Fibroblast of skin of right quadriceps (primary cell): ENCODE measurements around the gene DRC7.
"Not testable (repeated sequence)": the region's sequence is repeated elsewhere in the genome, so short reads cannot be mapped to it uniquely, and the experiment has no call there.

Experiments used
- DNase-seq: peaks from one replicate; pipeline ENCODE4 v3.0.0-alpha.2; 2013

The DRC7 gene

DNA sequence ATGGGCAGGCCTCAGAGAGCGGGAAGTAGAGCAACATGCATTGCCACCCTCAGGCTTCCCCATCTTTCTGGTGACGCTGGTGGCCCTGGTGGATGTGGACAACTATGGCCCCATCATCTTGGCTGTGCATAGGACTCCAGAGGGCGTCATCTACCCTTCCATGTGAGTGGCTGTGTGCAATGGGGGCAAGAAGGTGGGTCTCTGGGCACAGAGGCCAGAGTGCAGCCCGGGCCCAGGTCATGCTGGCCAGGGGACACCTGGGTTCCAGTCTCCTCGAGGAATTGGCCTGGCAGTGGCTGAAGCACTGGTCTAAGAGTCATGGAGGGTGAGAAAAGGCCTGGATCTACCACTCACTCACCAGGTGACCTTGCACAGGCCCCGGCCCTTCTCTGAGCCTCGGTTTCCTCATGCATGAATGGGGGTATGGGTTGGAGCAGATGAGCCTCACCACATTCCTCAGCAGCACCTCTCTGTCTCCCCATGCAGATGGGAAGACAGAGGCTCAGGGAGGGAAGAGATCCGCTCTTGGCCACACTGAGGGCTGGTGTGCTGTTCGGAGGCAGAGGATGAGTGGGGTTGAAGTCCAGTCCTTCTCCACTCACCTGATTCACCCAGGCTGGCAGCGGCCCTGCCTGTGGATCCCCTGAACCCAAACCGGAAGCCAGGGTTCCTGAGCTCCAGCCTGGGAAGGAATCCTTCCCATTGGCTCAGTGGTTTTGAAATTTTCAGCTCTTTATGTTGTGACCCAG is 33.7 kb upstream of the DRC7 start:
- DNase-seq: no peak

DNA sequence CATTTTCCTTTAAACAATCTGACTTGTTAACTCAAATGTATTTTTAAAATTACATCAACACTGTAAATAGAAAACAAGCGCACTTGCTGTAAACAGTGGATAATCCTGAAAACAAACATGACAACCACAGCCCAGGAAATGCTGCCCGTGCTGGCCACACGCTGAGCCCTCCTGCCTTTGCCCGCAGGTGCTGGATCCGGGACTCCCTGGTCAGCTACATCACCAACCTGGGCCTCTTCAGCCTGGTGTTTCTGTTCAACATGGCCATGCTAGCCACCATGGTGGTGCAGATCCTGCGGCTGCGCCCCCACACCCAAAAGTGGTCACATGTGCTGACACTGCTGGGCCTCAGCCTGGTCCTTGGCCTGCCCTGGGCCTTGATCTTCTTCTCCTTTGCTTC is 33.1 kb upstream of the DRC7 start:
- DNase-seq: no peak

DNA sequence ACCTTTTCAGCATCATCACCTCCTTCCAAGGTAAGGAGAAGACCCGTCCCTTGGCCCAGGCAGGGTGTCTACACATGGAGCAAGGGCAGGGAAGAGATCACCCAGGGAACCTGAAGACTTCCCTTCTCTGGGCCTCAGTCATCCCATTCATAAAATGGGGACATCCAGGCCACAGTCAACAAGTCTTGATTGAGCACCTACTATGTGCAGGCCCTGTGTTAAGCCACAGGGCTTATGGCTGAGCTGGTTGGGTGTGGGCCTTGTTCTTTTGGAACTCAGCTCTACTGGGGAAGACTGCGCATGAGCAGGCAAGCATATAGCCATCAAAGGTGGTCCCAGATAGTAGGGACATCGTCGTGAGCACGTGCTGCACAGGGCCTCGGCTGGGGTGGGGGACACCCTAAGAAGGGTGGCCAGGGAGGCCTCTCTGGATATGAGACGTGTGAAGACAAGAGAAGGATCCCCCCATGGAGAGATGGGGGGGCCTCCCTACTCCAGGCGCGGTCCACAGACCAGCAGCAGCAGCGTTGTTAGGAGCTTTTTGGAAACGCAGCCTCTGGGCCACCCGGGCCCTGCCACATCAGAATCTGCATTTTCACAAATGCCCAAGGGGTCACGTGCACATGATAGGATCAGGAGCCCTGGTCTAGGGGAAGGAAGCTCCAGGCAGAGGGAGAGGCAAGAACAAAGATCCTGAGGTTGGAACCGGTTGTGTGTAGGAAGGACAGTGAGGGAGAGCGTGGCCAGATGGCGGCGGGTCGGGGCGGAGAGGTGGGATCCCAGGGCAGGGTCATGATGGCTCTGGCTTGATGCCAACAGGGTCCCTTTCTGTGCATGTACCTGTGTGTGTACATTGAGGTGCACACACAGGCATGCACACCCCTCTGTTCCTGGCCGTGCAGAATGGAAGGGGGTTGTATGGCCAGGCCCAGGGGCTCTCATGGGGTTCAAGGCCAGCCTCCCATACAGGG is 32.4 kb upstream of the DRC7 start:
- DNase-seq: no peak

DNA sequence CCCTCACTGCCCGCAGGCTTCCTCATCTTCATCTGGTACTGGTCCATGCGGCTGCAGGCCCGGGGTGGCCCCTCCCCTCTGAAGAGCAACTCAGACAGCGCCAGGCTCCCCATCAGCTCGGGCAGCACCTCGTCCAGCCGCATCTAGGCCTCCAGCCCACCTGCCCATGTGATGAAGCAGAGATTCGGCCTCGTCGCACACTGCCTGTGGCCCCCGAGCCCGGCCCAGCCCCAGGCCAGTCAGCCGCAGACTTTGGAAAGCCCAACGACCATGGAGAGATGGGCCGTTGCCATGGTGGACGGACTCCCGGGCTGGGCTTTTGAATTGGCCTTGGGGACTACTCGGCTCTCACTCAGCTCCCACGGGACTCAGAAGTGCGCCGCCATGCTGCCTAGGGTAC is 31.2 kb upstream of the DRC7 start:
- no peak for DNase-seq

DNA sequence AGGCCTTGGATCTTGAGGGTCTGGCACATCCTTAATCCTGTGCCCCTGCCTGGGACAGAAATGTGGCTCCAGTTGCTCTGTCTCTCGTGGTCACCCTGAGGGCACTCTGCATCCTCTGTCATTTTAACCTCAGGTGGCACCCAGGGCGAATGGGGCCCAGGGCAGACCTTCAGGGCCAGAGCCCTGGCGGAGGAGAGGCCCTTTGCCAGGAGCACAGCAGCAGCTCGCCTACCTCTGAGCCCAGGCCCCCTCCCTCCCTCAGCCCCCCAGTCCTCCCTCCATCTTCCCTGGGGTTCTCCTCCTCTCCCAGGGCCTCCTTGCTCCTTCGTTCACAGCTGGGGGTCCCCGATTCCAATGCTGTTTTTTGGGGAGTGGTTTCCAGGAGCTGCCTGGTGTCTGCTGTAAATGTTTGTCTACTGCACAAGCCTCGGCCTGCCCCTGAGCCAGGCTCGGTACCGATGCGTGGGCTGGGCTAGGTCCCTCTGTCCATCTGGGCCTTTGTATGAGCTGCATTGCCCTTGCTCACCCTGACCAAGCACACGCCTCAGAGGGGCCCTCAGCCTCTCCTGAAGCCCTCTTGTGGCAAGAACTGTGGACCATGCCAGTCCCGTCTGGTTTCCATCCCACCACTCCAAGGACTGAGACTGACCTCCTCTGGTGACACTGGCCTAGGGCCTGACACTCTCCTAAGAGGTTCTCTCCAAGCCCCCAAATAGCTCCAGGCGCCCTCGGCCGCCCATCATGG is 30.5 kb upstream of the DRC7 start:
- no peak for DNase-seq

DNA sequence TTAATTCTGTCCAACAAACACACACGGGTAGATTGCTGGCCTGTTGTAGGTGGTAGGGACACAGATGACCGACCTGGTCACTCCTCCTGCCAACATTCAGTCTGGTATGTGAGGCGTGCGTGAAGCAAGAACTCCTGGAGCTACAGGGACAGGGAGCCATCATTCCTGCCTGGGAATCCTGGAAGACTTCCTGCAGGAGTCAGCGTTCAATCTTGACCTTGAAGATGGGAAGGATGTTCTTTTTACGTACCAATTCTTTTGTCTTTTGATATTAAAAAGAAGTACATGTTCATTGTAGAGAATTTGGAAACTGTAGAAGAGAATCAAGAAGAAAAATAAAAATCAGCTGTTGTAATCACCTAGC is 30.0 kb upstream of the DRC7 start:
- DNase-seq: no peak

DNA sequence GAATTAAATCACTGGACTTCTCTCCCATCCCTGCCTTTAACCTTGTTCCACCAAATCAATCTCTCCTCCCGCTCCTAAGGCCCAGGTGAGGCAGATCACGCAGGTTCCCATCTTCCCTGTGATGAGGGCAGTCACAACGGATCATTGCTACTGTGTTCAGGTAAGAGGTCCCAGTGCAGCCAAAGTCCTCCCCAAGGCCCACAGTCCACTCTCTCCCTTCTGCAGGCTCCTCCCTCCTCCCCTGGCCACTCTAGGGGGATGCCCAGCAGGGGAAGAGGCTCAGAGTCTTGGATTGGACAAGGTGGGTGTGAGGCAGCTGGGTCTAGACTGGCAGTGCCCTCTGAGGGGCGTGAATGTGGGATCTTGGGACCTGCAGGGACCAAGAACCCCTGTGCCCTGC is 29.1 kb upstream of the DRC7 start:
- DNase-seq: no peak

DNA sequence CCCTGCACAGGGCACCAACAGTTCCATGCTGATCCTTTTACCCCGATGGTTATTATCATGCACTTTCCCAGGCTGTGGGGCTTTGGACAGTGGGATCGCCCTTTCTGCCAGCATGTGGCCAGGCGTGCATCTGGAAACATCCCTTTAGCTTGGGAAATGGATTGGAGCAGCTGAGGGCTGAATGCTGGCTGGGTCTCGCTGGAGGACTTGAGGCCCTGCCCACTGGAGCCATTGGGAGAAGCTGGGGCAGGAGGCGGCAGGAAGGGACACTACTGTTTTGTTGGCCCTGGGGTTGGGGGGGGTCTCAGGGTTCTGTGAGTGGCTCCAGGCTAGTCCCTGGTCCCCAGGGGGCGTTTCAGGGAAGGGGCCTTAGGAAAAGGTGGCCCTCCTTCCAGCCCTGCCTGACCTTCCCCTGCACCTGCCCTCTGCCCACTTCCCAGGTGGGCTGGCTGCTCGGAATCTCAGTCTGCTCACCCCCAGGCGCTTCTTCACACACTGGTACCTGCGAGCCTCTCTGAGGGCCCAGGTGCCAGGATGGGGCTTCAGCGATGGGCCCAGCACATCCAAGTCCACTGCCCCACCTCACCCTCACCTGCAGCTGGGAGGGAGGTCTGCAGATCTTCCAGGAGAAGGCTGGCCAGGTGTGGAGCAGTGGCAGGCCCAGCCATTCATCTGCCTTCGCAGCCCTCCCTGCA is 28.1 kb upstream of the DRC7 start:
- DNase-seq: no peak

DNA sequence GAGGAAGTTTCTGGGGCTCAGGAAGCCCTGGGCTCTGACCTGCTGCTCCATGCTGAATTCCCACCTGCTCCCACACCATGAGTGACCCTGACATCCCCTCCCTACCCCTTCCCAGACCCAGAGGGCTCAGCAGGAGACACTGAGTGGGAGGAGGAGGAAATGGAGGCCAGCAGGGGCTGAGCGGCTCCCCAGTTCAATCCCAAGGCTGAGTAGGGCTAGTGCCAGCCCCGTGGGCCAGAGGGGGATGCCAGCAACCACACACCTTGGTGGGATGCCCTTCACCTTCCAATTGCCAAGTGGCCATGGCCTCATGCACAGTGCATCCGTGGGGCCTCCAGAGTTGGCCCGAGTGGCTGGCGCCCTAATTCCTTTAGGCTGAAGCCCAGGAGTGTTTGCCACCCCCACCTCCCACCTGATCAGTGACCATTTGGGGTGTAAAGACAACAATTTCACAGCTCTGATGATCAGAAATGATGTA is 27.5 kb upstream of the DRC7 start:
- DNase-seq: no peak

DNA sequence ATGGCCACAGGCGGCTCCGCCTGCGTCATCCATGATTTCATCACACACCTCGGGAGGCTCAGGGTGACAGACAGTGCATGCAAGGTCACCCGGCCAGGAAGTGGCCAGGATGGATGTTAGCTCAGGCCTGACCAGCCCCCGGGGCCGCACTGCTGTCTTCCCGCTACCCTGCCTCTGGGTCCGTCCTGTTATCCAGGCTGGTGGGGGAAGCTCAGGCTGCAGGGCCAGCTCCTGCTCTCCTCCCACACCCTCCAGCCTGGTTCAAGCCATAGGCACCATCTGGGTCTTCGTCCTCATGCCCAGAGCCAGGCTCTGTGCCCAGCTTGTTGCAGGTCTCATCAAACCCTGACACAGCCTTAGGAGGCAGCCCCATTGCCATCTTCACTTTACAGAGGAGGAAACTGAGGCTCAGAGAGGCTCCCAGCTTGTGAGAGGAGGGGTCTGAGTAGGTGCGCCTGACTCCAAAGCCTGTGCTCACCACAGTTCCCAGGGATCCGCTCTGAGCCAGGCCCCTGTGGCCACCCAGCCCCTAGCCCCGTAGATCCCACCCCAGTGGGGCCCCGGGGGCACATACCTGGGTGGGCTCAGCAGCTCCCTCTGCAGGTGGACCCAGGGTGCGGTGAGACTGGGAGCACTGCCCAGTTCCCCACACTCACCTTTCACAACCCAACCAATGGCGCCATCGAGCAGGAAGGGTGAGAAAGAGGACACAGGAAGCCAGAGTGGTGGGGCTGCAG is 26.9 kb upstream of the DRC7 start:
- DNase-seq: no peak

DNA sequence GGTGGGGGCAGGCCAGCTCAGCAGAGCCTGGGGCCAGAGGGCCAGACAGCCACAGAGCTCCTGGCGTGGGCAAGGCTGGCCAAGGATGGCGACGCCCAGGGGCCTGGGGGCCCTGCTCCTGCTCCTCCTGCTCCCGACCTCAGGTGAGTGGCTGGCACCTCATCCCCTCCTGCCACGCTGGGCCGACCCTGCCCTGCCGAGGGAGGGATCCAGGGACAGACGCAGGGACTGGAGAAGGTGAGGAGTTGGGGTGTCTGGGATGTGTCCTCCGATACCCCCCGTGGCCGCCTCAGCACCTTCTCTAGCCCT is 26.4 kb upstream of the DRC7 start, which contains the start of gene ADGRG3:
Gene ADGRG3, plus strand, starts transcription at position 44 of the 309 bp plus-strand sequence. Its CDS starts 42 bp downstream, at position 86.
- DNase-seq: no peak

DNA sequence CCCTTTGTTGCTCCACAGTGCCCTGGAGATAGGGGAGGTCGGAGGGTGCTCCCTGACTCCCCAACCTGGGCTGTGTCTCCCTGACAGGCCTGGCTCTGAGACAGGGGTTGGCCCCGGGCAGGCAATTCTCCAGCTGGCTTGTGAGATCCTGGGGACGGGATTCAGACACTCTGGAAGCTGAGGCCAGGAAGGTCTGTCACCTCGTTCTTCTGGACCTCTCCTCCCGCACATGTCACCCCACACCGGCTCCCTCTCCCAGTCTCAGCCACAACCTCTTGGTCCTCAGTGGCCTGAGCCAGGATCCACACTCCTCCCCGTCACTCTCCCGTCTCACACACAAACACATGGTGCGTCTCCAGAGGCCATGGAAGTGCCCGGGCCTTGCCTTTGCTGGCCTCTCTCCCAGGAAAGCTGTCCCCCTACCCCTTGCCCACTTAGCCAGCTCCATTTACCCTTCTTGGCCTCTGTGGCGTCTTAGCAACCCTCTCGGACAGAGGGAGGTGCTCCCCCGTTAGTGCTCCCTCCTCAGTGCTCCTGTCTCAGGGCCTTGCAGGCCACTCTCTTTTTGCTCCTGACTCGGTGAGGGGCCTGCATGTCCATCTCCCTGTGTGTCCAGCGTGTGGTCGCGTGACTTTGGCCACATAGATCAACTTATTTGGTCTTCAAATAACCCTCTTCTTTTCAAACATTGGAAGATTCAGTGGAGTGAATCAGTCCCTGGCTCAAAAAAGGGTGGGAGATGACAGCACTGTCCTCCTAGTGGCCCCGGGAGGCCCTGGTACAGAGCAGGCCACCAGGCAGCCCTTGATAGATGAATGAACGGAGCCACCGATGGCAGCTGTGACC is 25.8 kb upstream of the DRC7 start:
- DNase-seq: no peak

DNA sequence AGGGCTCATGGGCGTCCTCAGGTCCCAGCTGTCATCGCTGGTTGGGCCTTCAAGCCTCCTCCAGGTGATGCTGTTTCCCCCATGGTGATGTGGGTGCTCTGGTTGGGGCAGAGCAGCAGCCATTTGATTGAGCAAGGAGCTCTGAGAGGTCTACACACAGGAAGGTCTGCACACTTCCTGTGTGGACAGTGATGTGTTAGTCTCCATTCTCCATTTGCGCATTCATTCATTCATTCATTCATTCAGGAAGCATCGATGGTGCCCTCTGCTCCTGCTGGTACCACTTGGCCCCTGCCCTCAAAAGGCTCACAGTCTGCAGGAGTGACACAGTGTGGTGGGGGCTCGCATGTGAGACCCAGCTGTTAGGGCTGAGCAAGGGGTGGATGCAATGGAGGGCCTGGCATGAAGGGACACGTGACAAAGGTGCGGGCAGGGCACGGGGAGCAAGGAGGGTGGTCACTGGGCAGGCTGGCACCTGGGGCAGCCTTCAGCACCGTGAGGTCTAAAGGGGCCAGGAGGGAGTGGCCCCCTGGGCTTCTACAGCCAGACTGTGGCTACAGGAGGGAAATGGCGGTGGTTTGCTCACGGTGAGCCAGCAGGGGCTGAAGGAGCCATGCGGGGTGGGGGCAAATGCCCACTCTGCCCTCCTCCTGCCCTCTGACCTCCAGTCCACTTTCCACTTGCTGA is 25.0 kb upstream of the DRC7 start:
- DNase-seq: no peak

DNA sequence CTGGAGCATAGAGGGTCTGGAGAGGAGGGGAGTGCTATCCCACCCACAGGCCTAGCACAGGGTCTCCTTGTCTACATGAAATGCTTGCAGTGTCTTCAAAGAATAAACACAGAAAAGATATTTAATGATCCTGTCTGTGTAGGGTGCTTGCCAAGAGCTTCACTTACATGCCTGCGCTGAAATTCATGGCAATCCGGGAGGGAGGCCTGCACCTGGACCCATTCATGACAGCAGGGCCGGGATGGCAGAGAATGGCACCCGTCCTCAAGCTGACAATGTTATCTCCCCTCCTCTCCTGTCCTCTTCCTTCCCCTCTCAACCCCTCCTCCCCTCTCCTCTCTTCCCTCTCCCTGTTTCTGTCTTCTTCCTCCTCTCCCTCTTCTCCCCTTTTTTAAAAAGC is 24.4 kb upstream of the DRC7 start:
- DNase-seq: no peak

DNA sequence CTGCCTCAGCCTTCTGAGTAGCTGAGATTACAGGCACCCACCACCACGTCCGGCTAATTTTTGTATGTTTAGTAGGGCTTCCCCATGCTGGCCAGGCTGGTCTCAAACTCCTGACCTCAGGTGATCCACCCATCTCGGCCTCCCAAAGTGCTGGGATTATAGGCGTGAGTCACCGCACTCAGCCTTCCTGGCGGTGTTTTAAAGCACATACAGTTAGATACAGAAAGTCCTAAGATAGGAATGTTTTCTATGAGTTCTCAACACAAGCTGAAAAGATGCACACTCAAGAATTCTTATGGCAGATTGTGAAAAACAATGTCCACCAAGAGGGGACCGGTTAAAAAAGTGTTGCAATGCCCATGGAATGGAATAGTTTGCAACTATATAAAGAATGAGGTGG is 23.2 kb upstream of the DRC7 start:
- DNase-seq: not testable (repeated sequence)

DNA sequence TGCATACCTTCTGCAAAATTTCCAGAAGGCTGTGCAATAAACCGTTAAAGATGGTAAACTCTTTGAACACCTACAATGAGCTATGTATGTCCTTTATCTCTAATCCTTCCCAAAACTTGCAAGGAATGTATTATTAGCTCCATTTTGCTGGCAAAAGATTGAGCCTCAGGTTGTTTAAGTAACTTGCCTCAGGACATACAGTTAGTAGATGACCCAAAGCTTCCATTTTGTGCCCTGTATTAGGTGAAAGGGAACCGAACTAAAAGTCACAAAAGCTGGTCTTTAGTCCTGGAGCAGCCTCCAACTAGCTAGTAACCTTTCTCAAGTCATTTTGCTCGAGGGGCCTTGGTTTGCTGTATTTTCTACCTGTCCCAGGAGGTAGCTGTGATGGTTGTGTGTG is 22.2 kb upstream of the DRC7 start:
- no peak for DNase-seq

DNA sequence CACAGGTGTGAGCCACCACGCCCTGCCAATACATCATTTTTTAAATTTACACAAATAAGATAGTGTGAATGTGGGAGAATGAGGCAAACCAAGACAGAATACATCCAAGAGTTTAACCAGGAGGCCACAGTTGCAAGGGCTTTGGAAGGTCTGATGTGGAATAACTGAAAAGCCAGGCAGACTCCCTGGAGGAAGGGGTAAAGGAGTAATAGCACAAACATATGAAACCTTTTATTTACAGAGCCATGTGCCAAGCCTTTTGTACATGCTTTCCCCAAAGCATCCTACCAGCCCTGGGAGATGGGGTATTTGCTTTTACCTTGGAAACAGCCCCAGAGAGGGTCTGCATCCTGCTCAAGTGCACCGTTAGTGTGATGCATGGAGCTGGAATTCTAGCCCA is 21.8 kb upstream of the DRC7 start:
- no peak for DNase-seq

DNA sequence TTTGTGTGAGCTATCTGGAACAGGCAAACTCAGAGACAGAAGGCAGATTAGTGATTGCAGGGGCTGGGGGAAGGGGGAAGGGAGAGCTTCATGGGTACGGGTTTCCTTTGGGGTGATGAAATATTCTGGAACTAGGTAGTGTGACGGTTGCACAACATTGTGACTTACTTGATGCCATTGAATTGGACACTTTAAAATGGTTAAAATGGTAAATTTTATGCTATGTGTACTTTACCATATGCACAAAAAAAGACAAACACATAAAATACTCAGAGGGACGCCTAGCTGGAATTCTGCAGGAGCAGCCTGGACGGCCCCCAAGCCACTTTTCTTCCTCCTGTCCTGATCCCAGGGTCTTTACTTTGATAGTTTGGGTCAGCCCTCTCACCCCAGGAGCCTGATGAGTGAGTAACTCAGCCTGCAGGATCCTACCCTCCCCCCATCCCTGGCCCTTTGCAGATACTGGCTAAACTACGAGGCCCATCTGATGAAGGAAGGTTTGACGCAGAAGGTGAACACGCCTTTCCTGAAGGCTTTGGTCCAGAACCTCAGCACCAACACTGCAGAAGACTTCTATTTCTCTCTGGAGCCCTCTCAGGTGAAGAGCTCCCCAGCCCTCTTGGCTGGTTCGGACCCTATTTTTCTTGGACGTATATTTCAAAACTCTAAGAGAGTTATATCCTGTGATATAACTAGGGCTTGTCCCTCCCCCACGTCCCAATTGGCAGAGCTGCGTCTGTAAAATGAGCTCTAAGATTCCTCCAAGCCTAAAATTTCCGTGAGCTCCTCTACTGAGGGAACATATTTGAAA is 18.7 kb upstream of the DRC7 start:
- peak; percentile 11 for DNase-seq

DNA sequence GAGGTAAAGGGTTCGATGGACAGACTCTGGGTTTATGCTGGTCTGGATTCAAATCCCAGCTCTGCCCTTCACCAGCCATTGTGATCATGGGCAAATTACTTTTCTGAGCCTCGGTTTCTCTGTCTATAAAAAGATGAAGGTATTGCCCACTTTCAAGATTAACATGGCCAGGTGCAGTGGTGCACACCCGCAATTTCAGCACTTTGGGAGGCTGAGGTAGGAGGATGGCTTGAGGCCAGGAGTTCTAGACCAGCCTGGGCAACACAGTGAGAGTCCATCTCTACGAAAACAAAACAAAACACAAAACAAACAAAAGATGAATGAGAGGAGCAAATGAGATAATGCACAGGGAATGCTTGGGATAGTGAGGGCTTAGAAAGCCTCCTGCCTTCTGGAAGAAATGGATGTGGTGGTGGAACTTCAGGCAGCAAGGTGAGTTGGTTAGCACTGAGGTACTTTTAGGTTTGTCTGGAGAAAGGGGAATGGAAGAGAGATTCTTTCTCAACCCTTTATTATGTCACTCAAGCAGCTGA is 18.0 kb upstream of the DRC7 start:
- no peak for DNase-seq
